GM12865 (cell line): ENCODE measurements around the gene RPLP2.
A peak's percentile ranks its signal among the peaks of the same experiment; 100 is the strongest.

Source experiments
- DNase-seq: peaks from one replicate; pipeline ENCODE4 v3.0.0; 2010; ENCODE audit warnings: low read depth
- H3K4me3 ChIP-seq: 2 replicates; pipeline ENCODE4 v1.5.1; 2011; ENCODE audit warnings: mild to moderate bottlenecking, low read depth, low read length, control low read depth
- CTCF ChIP-seq: IDR thresholded peaks from 2 replicates; pipeline ENCODE4 v1.5.1; 2011; ENCODE audit warnings: low read length, control low read depth, low read depth, inconsistent platforms; ENCODE audit not compliant: insufficient read depth; ENCODE audit errors: missing control alignments

RPLP2 gene

GRCh38 chr11:823441-824291 lies 13.9 kb downstream of the RPLP2 start:
- H3K4me3 ChIP-seq = no peak overlapping the region
- DNase-seq = no peak
- TF ChIP-seq CTCF = no peak

- no peak for TF ChIP-seq CTCF
- DNase-seq = no peak
- no peak overlapping the region for H3K4me3 ChIP-seq
Measured at GRCh38 chr11:824292-824880, 14.6 kb downstream of the RPLP2 start.

GRCh38 chr11:824942-825341 lies 15.2 kb downstream of the RPLP2 start:
- H3K4me3 ChIP-seq = no peak overlapping the region
- TF ChIP-seq CTCF = no peak
- no peak for DNase-seq

- no peak for DNase-seq
- no peak overlapping the region for H3K4me3 ChIP-seq
- no peak for TF ChIP-seq CTCF
Measured at GRCh38 chr11:825366-826226, 15.8 kb downstream of the RPLP2 start.

- peak overlapping the region; percentile 75; the same call in 1 of the 2 replicates for H3K4me3 ChIP-seq
- TF ChIP-seq CTCF = no peak
- no peak for DNase-seq
Measured at GRCh38 chr11:826227-826621, 16.5 kb downstream of the RPLP2 start.

- TF ChIP-seq CTCF = no peak
- peak; percentile 46 for DNase-seq
- peak overlapping the region; percentile 75 for H3K4me3 ChIP-seq
Measured at GRCh38 chr11:826836-827145, 17.0 kb downstream of the RPLP2 start.
